ENCODE results near the gene TEPSIN.

The TEPSIN gene

GRCh38 chr17:81194941-81195901 lies 43.6 kb downstream of the TEPSIN start:
- no peaks in the 10 kb centered on the region for H3K27me3 ChIP-seq (ENCODE audit: insufficient read depth, poor library complexity, severe bottlenecking)
- TF ChIP-seq SPI1 (IDR thresholded peaks at IDR 0.05; ENCODE audit: borderline replicate concordance, low read depth): no peak
- no peak for TF ChIP-seq GABPA (IDR thresholded peaks at IDR 0.05; ENCODE audit: low read depth)
- no peak for TF ChIP-seq POLR2AphosphoS5 (IDR thresholded peaks at IDR 0.05; ENCODE audit: low read depth)
- TF ChIP-seq, protein P1, sequence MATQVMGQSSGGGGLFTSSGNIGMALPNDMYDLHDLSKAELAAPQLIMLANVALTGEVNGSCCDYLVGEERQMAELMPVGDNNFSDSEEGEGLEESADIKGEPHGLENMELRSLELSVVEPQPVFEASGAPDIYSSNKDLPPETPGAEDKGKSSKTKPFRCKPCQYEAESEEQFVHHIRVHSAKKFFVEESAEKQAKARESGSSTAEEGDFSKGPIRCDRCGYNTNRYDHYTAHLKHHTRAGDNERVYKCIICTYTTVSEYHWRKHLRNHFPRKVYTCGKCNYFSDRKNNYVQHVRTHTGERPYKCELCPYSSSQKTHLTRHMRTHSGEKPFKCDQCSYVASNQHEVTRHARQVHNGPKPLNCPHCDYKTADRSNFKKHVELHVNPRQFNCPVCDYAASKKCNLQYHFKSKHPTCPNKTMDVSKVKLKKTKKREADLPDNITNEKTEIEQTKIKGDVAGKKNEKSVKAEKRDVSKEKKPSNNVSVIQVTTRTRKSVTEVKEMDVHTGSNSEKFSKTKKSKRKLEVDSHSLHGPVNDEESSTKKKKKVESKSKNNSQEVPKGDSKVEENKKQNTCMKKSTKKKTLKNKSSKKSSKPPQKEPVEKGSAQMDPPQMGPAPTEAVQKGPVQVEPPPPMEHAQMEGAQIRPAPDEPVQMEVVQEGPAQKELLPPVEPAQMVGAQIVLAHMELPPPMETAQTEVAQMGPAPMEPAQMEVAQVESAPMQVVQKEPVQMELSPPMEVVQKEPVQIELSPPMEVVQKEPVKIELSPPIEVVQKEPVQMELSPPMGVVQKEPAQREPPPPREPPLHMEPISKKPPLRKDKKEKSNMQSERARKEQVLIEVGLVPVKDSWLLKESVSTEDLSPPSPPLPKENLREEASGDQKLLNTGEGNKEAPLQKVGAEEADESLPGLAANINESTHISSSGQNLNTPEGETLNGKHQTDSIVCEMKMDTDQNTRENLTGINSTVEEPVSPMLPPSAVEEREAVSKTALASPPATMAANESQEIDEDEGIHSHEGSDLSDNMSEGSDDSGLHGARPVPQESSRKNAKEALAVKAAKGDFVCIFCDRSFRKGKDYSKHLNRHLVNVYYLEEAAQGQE (IDR thresholded peaks at IDR 0.05; ENCODE audit: insufficient replicate concordance, low read depth): no peak
- TF ChIP-seq, protein P2, sequence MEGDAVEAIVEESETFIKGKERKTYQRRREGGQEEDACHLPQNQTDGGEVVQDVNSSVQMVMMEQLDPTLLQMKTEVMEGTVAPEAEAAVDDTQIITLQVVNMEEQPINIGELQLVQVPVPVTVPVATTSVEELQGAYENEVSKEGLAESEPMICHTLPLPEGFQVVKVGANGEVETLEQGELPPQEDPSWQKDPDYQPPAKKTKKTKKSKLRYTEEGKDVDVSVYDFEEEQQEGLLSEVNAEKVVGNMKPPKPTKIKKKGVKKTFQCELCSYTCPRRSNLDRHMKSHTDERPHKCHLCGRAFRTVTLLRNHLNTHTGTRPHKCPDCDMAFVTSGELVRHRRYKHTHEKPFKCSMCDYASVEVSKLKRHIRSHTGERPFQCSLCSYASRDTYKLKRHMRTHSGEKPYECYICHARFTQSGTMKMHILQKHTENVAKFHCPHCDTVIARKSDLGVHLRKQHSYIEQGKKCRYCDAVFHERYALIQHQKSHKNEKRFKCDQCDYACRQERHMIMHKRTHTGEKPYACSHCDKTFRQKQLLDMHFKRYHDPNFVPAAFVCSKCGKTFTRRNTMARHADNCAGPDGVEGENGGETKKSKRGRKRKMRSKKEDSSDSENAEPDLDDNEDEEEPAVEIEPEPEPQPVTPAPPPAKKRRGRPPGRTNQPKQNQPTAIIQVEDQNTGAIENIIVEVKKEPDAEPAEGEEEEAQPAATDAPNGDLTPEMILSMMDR (IDR thresholded peaks at IDR 0.05; ENCODE audit: insufficient read depth, low read length): no peak
- no peak overlapping the region for H3K4me3 ChIP-seq (replicated peaks; ENCODE audit: insufficient read depth, low read length)
- no peak overlapping the region for H3K27ac ChIP-seq (replicated peaks)
- DNase-seq (ENCODE audit: low read depth in 1 of 2, low spot score in 1 of 2): no peak

- no peaks in the 10 kb centered on the region for H3K27me3 ChIP-seq (ENCODE audit: insufficient read depth, poor library complexity, severe bottlenecking)
- TF ChIP-seq, protein P2 (IDR thresholded peaks at IDR 0.05; ENCODE audit: insufficient read depth, low read length): no peak
- no peak for TF ChIP-seq SPI1 (IDR thresholded peaks at IDR 0.05; ENCODE audit: borderline replicate concordance, low read depth)
- no peak for TF ChIP-seq POLR2AphosphoS5 (IDR thresholded peaks at IDR 0.05; ENCODE audit: low read depth)
- TF ChIP-seq, protein P1 (IDR thresholded peaks at IDR 0.05; ENCODE audit: insufficient replicate concordance, low read depth): no peak
- TF ChIP-seq GABPA (IDR thresholded peaks at IDR 0.05; ENCODE audit: low read depth): no peak
- H3K27ac ChIP-seq (replicated peaks): no peak overlapping the region
- H3K4me3 ChIP-seq (replicated peaks; ENCODE audit: insufficient read depth, low read length): no peak overlapping the region
- no peak for DNase-seq (ENCODE audit: low read depth in 1 of 2, low spot score in 1 of 2)
Measured at GRCh38 chr17:81194225-81194760, 44.6 kb downstream of the TEPSIN start.

DNA sequence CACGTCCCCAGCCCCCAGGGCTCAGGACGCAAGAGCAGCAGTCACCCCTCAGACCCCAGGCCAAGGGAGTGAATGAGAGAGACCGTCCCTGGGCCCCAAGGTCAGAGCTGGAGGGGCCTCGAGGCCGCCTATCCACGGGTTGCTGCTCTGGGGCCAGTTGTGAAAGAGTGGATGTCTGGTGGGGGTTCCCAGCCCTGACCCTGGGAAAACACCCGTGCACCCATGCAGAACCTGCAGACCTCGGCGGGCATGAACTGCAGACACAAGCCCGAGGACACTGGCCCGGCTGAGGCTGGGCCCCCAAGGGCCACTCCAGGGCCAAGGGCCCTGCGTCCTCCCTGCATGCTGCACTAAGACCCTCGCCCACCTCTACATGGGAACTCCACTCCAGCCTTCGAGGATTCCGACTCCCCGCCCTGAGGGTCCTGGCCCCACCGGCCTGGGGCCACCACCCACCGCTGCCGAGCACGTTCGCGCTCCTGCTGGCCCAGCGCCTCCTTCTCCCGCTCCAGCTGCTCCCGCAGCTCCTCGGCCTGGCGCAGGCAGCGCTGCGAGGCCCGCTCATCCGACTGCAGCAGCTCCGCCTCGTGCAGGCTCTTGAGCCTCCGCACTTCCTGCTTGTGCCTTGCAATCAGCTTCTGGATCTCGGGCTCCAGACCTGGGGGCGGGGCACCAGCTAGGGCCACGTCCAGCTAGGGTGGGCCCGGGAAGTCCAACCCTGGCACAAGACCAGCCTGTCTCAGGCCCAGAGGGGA lies 45.2 kb downstream of the TEPSIN start:
- DNase-seq (ENCODE audit: low read depth in 1 of 2, low spot score in 1 of 2): no peak
- H3K27ac ChIP-seq (replicated peaks): no peak overlapping the region
- H3K4me3 ChIP-seq (replicated peaks; ENCODE audit: insufficient read depth, low read length): no peak overlapping the region
- no peaks in the 10 kb centered on the region for H3K27me3 ChIP-seq (ENCODE audit: insufficient read depth, poor library complexity, severe bottlenecking)
- TF ChIP-seq, protein P2 (IDR thresholded peaks at IDR 0.05; ENCODE audit: insufficient read depth, low read length): no peak
- TF ChIP-seq, protein P1 (IDR thresholded peaks at IDR 0.05; ENCODE audit: insufficient replicate concordance, low read depth): no peak
- TF ChIP-seq GABPA (IDR thresholded peaks at IDR 0.05; ENCODE audit: low read depth) (no peak), POLR2AphosphoS5 (IDR thresholded peaks at IDR 0.05; ENCODE audit: low read depth) (no peak), SPI1 (IDR thresholded peaks at IDR 0.05; ENCODE audit: borderline replicate concordance, low read depth) (no peak)
